ENCODE data around the gene HEMK1. TPM values are rescaled to one million over a fixed set of nuclear protein-coding genes. Genes with fewer than 3 reads are reported as not detected.

Gene HEMK1
- total RNA-seq, 4 donors from 2014 or later, result 4.5 to 8.1 (median 7.5) TPM

DNA sequence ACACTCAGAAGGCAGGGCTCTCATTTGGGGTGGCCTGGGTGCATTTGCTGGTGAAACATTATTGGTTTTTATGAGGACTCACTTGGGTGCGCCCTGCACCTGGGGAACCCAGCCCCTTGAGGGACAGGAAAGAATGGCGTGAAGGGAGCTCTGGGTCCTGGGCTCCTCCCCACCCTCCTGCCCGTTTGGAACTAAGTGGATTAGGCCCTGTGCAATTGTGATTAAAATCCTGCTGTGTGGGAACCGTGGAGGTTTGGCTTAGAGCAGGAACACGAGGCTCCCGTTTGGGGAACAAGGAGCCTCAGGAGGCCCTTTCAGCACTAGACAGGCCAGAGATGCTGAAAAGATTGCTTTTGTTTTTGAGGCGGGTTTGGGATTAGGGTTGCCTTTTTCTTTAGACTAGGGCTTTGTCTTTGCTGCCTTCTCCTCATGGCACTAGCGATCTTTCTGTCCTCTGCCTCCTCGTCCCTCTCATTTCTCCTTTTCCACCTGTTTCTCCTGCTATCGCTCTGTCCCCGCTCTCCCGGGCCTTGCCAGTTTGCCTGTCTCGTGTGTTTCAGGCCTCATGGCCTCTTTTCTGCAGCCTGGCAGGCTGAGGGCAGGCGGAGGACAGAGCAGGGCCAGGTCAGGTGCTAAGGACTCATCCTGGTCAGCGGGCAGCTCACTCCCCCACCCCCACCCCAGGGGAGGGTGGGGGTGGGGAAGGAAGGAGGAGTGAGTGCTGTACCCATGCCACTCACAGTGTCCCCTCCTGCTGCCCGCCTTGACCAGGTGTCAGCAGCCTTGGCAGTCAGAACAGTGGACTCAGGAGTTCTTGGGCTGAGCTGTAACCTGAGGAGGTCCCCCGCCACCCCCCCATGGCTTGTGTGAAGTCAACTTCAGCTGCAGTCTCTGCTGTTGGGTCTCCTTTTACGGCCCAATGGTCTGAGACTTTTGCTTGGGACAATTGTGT lies 56.2 kb downstream of the HEMK1 start:
- ATAC-seq, result peak; percentile 58 to 61
- intact Hi-C loops (cut with DNase I; ENCODE audit: low total_unique reads), result loop anchor here (1.0 to 2.0 kb wide), 2 partner anchors 8 to 21 kb away; partner anchors contain the start of gene MAPKAPK3
- in situ Hi-C loops (cut with MboI; ENCODE audit: low sequenced_read_pairs in 4 of 4), result loop anchor here in 1 of 4 donors (10.0 kb wide), 1 partner anchor 749 kb away; no protein-coding TSS in a partner anchor
- peak; percentile 74 to 81 for TF ChIP-seq POLR2A (IDR thresholded peaks at IDR 0.05)
- TF ChIP-seq, protein P1, sequence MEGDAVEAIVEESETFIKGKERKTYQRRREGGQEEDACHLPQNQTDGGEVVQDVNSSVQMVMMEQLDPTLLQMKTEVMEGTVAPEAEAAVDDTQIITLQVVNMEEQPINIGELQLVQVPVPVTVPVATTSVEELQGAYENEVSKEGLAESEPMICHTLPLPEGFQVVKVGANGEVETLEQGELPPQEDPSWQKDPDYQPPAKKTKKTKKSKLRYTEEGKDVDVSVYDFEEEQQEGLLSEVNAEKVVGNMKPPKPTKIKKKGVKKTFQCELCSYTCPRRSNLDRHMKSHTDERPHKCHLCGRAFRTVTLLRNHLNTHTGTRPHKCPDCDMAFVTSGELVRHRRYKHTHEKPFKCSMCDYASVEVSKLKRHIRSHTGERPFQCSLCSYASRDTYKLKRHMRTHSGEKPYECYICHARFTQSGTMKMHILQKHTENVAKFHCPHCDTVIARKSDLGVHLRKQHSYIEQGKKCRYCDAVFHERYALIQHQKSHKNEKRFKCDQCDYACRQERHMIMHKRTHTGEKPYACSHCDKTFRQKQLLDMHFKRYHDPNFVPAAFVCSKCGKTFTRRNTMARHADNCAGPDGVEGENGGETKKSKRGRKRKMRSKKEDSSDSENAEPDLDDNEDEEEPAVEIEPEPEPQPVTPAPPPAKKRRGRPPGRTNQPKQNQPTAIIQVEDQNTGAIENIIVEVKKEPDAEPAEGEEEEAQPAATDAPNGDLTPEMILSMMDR (IDR thresholded peaks at IDR 0.05 in 4 of 5, conservative IDR thresholded peaks at IDR 0.05 in 1 of 5), result peak in 1 of 5 experiments; percentile 36
- Histone ChIP-seq H3K9me3 (no peaks in the 10 kb centered on the region), H3K27me3 (no peaks in the 10 kb centered on the region), H3K4me3 (peak overlapping the region in 1 of 4 donors; percentile 32), H3K27ac (peak overlapping the region; percentile 96 to 98 (median 98)), H3K36me3 (no peaks in the 10 kb centered on the region), H3K4me1 (peaks cover 63 to 93% of the 10 kb centered on the region in 2 donors)
- DNase-seq, result peak; percentile 95 to 99

DNA sequence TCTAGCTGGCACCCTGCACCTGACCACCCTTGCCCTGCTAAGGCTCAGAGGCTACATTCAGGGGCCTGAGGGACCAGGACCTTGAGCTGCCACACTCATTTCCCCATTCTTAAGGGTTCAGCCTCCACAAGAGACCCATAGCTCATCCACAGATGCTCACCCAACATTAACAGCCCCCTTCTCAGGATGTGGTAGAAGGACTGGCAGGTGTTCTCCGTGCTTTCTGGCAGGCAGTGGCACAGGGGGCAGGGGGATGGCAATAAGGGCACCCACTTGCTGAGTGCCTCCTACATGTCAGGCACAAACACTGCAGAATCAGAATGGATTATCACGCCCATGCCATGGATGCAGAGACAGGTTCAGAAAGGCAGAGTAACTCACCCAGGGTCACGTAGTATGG lies 57.1 kb downstream of the HEMK1 start:
- Histone ChIP-seq H3K27ac (peak overlapping the region; percentile 96 to 98 (median 98)), H3K4me1 (peaks cover 57 to 95% of the 10 kb centered on the region in 2 donors), H3K9me3 (no peaks in the 10 kb centered on the region), H3K27me3 (no peaks in the 10 kb centered on the region), H3K4me3 (peak overlapping the region in 1 of 4 donors; percentile 4), H3K36me3 (no peaks in the 10 kb centered on the region)
- in situ Hi-C loops (cut with MboI; ENCODE audit: low sequenced_read_pairs in 4 of 4), result loop anchor here in 1 of 4 donors (10.0 kb wide), 1 partner anchor 748 kb away; no protein-coding TSS in a partner anchor
- ATAC-seq (no peak), DNase-seq (no peak)
- intact Hi-C loops (cut with DNase I; ENCODE audit: low total_unique reads), result no loop called here
- no peak for TF ChIP-seq POLR2A (IDR thresholded peaks at IDR 0.05)
- TF ChIP-seq, protein P1 (IDR thresholded peaks at IDR 0.05 in 4 of 5, conservative IDR thresholded peaks at IDR 0.05 in 1 of 5), result no peak

DNA sequence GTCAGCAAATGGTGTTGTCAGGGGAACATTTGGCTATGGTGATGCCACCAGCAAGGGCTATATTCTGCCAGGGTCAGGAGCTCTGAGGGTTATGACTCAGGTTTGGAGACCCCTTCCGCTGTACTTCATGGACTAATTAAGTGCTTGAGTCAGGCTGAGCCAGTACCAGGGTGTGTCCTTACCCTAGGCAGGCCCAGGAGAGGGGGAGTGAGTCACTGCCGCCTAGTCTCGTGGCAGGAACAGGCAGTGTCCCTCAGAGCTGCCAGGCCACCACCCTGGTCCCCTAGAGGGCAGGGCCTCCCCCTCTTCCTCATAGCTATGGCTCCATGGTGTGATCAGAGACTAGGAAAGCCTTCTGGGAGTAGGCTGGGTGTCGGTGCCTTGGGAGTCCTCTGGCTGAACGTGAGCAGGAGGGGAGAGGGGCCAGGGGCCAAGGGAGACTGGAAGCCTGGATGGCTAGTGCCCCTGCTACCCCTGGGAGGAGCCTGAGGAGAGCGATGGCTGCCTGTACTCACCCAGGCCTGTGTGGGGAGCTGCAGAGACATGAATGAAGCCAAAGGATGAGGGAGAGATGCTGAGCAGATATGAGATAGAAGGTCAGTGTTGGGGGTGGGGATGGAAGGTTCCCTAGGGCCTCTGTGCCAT lies 58.2 kb downstream of the HEMK1 start:
- peak; percentile 66 to 76 for ATAC-seq
- Histone ChIP-seq H3K27ac (peak overlapping the region; percentile 96 to 98 (median 98)), H3K4me1 (peaks cover 63 to 96% of the 10 kb centered on the region in 2 donors), H3K27me3 (no peaks in the 10 kb centered on the region), H3K4me3 (peak overlapping the region in 2 of 4 donors; percentile 12 to 22), H3K9me3 (no peaks in the 10 kb centered on the region), H3K36me3 (no peaks in the 10 kb centered on the region)
- DNase-seq, result peak; percentile 96 to 99
- in situ Hi-C loops (cut with MboI; ENCODE audit: low sequenced_read_pairs in 4 of 4), result loop anchor here in 1 of 4 donors (10.0 kb wide), 1 partner anchor 747 kb away; no protein-coding TSS in a partner anchor
- TF ChIP-seq, protein P1 (IDR thresholded peaks at IDR 0.05 in 4 of 5, conservative IDR thresholded peaks at IDR 0.05 in 1 of 5), result peak; percentile 54 to 64 (median 63)
- peak; percentile 54 to 74 for TF ChIP-seq POLR2A (IDR thresholded peaks at IDR 0.05)
- intact Hi-C loops (cut with DNase I; ENCODE audit: low total_unique reads), result loop anchor here (1.0 kb wide), 2 partner anchors 25 to 43 kb away; no protein-coding TSS in a partner anchor

DNA sequence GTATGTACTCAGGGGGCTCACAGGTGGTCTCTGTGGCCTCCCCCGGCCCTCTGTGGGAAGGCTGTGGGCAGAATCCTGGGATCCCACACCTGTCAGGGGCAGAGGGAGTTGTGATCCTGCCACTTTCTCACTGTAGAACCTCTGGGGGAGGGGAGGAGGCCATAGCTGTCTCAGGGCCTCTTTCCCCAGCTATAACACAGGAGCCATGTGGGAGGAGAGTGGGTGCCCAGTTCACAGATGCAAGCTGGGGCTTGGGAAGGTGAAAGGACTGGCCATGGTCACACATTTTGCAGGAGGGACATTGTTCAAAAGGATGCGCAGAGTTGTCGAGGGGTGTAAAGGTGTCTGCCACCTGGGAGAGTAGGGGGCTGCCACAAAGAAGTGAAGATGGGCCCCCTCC lies 59.3 kb downstream of the HEMK1 start:
- Histone ChIP-seq H3K27ac (peak overlapping the region; percentile 96 to 98 (median 98)), H3K27me3 (no peaks in the 10 kb centered on the region), H3K9me3 (no peaks in the 10 kb centered on the region), H3K36me3 (no peaks in the 10 kb centered on the region), H3K4me1 (peaks cover 55 to 87% of the 10 kb centered on the region in 2 donors), H3K4me3 (no peak overlapping the region)
- no peak for DNase-seq
- intact Hi-C loops (cut with DNase I; ENCODE audit: low total_unique reads) (no loop called here), in situ Hi-C loops (cut with MboI; ENCODE audit: low sequenced_read_pairs in 4 of 4) (loop anchor here in 1 of 4 donors (10.0 kb wide), 1 partner anchor 746 kb away; no protein-coding TSS in a partner anchor)
- ATAC-seq, result no peak
- TF ChIP-seq, protein P1 (IDR thresholded peaks at IDR 0.05 in 4 of 5, conservative IDR thresholded peaks at IDR 0.05 in 1 of 5), result no peak
- no peak for TF ChIP-seq POLR2A (IDR thresholded peaks at IDR 0.05)

All from gastrocnemius medialis (tissue), 4 donors.